ENCODE data around the gene XDH.
A peak's percentile ranks its signal among the peaks of the same experiment; 100 is the strongest.

Gene XDH

GRCh38 chr2:31401580-31401979 is 13.0 kb downstream of the XDH start:
- DNase-seq, result peak; percentile 94

DNA sequence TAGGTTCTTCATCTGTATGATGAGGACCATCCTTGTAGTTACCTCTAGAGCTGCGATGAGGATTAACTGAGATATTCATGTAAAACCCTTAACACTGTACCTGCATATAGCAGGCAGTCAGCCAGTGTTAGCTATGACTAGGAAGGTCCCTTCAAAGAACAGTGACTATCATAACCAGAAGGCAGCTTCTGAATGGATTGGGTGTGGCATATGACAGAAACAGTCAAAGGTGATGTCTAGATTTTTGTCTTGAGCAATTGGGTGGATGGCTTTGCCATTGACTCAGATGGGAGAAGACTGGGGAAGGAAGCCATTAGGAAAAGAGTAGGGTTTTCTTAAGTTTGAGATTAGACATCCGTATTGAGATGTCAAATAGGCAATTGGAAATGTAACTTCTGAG is 15.7 kb downstream of the XDH start:
- DNase-seq, result no peak

GRCh38 chr2:31397094-31397493 is 17.4 kb downstream of the XDH start:
- DNase-seq, result no peak

- DNase-seq, result no peak
Measured at GRCh38 chr2:31390324-31390723, 24.2 kb downstream of the XDH start.

DNA sequence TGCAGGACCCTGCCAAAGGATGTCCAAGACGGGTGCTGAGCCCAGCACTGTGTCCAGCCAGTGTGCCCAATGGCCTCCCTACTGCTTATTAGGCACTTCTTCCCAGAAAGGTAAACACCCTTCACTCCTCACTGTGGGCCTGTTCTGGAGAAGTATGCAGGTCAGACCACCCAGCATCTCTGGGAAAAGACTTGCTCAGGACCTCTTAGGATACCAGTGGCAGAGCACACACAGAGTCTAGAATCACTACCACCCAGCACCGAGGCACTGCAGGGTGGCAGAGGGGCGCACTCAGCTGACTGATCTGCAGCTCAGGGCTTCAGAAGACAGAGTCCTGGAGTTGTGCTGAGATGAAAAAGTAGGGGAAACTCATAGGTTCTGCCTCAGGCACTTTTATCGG is 25.8 kb downstream of the XDH start:
- no peak for DNase-seq

DNA sequence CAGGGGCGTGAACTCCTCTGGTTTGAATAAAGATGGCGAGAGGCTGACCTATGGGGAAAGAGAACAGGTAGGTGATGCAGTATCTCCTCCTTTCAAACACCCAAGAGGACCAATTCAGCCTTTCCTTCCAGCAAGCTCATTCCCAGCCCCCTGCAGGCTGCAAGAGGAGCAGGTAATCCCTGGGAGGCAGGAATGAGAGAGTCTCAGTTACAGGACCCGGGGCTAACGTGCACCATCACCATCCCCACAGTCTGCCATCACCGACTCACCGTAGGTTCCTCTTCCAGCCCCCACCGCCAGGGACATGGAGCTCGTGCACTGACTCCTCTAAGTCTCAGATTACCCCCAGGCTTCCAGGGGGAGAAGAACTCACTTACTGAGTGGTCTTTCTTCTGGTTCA is 26.7 kb downstream of the XDH start:
- no peak for DNase-seq

DNA sequence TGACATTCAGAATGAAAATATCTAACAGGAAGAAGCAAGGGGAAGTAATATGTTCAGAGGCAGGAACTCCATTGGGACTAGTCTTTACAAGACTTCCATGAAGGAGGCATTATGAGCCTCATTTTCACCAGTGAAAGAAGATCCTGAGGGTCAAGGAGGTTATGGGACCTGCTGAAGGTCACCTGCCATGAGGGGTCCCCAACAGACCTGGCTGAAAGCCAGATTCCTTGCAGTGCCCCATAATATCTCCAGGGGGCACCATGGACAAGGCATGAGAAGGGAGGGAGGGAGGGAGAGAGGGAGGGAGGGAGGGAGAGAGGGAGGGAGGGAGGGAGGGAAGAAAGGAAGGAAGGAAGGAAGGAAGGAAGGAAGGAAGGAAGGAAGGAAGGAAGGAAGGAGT is 27.9 kb downstream of the XDH start:
- DNase-seq, result no peak

GRCh38 chr2:31386172-31386571 is 28.4 kb downstream of the XDH start:
- no peak for DNase-seq

DNA sequence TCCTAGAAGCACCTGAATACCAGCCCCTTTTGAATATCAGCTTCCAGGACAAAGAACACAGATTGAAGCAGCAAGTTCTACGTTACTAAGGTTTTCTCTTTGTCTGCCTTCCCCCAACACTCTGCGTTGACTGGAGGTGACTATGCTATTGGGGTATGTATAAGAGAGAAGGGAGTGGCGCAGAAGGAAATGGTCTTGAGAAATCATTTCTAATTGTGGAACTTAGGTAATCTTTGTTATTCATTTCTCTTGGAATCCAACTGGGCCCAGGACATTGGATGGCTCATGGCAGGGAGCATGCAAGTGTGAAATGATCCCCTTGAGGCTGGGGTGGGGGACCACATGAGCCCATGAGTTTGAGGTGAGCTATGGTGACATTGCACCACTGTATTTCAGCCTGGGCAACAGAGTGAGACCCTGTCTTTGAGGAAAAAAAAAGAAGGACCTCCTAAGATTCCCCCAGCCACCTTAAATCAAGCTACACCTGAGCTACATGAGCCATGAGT is 29.7 kb downstream of the XDH start:
- peak; percentile 77 for DNase-seq

DNA sequence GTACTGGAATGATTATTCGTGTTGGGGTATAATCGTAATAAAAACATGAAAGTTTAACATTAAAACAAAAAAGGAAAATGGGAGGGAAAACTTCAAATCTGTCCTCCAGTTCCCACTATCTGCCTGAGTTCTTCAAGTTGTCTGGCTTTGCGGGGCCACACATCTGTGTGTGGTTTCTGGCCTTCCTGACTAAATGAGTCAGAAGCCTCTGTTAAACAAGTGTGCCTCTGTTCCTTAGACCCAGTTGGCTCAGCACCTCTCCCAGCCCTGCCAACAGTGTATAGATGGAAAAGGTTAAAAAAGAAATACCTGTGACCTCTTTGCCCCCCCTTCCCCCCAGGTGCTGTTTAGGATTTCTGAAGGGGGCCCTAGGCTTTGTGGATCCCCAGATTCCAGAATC is 30.2 kb downstream of the XDH start:
- DNase-seq, result peak; percentile 13

DNA sequence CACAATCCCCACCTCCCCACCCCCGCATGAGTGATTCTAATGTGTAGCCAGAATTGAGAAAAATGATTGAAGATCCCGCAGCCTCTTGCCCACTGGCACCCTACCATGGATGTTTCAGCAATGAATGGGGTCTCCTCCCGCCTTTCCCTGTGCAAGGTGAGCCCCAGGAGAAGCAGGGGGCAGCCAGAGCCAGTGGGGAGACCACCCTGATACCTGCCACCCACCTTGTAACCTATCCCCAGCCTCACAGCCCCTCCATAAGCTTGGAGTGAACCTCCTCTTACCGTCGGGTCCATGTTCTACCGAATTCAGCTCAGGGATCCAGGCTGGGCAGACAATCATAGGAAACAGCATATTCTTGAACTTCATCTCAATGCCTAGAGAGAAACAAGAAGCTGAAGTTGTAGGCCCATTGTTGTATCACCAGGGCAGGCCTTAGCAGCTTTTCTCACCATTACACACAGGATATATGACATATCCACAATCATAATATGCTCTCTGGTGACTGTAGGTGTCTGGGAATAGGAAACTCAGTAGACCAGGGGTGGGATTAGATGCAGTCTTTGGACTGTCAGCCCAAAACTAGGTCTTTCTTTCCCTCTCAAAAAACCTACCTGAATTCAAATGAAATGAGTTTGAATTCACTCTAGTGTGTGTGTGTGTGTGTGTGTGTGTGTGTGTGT is 30.9 kb downstream of the XDH start:
- DNase-seq, result no peak

GRCh38 chr2:31382452-31383120 is 32.0 kb downstream of the XDH start:
- peak; percentile 5 for DNase-seq

DNA sequence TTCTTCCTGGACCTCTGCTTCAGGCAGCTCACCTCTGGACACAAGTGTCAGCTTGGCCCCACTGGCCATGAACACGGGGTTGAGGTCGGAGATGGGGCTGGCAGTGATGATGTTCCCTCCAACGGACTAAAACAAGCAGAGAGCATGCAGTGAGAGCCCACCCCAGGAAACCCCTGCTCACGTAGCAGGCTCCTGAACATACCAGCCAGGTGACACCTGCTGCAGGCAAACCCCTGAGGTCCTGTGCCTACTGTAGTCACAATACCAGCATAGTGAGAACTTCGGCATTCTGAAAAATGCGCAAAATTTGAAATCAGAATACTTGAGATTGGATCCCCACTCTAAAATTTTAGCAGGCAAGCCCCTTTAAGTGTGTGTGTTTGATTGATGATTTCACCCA is 32.9 kb downstream of the XDH start:
- no peak for DNase-seq

DNA sequence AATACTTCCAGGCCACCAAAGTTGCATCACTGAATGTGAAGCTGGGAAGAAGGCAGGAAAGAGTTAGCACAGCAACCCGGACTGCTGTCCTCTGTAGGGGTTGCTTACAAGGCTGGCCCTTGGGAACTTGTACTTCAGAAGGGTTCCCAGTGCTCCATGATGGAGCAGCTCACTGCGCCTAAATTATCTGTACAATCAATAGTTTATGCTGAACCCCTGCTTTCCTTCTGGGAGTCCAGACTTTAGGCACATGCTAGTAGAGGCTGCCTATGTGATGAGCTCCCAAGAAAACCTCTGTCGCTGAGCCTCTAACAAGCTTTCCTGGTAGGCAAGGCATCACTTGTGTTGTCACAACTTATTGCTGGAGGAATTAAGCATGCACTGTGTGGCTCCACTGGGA is 34.3 kb downstream of the XDH start:
- DNase-seq, result no peak

DNA sequence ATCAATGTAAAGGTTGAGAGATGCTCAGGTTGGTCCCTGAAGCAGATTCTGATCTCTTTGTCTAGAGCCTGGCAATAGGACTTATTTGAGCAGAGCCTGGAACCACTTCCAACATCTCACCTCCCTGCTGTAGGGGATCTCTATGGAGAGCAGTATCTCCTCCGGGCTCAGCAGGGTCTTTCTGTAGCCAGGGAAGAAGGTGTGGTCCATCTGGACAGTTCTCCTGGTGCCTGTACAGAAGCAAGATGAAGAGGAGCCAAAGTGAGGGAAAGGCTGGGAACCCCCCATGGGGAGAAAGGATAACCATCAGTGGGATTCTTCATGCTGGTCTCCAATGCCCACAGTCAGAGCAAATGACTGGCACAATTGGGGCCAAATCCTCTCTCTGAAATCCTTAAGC is 34.8 kb downstream of the XDH start:
- no peak for DNase-seq

DNA sequence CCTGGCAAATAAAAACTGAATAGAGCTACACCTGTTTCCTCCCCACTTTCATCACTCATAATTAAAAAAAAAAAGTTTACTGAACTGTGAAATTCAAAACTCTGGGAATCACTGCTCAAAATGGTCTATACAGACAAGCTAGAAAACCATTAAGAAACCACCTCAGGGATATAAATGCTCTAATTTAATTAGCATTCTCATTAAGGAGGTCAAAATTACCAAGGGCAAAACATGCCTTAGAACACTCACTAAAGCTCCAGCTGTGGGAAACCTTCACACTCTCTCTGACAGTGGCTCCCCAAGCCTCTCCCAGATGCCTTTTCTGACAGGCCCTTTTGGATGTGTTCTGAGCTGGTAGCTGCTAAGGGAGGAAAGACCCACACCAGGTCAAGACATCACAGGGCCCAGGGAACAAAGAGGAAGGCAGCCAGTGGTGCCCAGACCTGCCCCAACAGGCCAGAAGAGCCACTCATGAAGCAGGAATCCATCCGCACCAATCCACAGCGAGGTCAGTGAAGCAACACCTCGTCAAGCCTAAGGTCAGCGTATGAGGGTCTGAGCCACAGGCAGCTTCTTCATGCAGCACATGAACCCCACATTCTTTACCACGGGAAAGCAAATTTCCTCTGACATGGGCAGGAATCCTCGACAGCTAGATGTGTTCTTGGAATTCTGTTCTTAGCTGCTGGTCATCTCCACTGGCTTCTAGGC is 35.6 kb downstream of the XDH start:
- DNase-seq, result no peak

- DNase-seq, result no peak
Measured at GRCh38 chr2:31378389-31378788, 36.2 kb downstream of the XDH start.

GRCh38 chr2:31373127-31373526 is 41.4 kb downstream of the XDH start:
- DNase-seq, result no peak

DNA sequence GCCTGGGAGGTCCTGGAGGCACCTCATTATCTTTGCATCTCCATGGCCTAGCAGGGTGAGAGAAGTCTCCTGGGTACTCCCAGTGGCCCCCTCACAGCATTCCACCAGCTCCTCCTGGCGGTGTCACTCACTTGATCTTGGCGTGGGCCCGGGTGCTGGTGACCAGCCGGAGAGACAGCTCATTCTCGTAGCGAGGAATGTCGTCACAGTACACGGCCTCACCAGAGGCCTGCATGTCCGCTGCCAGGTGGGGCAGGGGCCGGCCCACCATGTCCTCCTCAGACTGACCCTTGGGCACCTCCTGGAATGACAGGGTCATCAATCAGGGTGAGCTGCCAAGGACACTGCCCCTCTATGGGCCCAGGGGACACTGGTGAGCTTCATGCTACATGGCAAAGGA is 42.4 kb downstream of the XDH start:
- DNase-seq, result no peak

DNA sequence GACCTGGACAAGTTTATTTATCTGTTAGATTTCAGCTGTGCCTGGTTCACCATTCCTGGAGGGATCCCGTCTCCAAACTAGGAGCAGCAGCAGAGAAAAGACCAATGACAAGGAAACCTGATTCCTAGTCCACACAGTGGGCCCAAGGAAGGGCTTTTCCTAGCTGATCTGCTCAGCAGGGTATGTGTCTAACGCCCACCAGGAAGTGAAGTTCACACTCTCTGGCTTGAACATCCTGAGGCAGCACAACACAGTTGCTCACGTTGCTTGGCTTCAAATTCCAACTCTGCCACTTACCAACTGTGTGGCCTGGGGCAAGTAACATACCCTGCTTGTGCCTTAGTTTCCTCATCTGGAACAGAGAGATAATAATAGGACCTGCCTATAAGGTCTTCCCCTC is 42.9 kb downstream of the XDH start:
- no peak for DNase-seq

- no peak for DNase-seq
Measured at GRCh38 chr2:31366733-31367132, 47.8 kb downstream of the XDH start.

DNA sequence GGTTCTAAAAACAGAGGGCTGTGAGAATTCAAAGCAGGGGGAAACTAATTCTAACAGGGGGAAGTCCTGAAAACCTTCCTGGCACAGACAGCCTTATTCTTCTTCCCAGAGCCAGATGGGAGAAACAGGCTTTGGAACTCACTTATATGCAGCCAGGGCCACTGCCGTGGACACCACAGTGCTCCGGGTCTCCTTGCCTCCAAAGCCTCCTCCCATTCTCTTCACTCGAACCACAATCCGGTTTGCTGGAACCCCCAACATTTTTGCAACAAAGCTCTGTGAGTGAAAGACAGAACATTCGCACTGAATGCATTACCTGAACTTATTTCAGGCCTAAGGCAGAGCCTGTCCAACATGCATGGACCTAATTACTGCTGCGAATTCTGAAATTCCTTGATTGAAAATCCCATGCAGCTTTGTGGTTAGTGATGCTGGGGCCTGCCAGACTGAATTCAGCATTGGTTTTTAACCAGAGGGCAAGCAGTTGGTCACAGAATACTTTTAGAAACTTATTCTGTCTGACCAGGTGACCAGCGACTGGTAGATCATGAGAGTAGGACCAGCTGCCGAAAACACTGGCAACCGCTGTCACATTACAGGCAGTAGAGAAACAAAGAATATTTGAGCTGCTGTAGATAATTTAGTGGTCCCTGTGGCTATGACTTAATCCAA is 48.6 kb downstream of the XDH start:
- DNase-seq, result no peak

DNA sequence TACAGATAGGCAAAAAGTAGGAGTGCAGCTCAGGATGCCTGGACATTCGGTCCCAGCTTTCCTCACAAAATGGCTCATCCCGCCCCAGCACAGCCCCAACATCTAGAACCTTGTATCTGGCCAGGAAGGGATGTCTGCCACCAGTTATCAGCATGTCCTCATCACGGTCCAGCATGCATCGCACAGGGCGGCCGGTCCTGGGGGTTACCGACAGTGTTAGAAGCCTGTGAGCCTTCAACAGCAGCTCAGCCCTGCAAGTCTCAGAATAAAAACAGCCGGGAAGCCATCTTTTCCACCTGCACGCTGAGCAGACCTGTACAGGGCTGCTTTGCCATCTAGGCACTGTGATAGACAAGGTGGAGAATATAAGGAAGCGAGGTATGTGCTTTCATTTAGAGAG is 49.2 kb downstream of the XDH start:
- no peak for DNase-seq
